Glomerular endothelial cell (primary cell): ENCODE data around the gene TCP11. TPM values are rescaled to one million over a fixed set of nuclear protein-coding genes. Genes with fewer than 3 reads are reported as not detected.

ENCODE experiments used
- DNase-seq: peaks from one replicate; pipeline ENCODE4 v3.0.0-alpha.2; 2011; ENCODE audit warnings: low read depth, low spot score; ENCODE audit errors: extremely low read depth
- total RNA-seq: library from RNA; depleted of rRNA; stranded (reverse); fragments of >200 nt; gene quantifications from 2 replicates; pipeline ENCODE4 v1.2.3, GENCODE V29; 2015

TCP11 gene
- 0.41 TPM in 1 of 2 replicates, not detected in the other for total RNA-seq

DNA sequence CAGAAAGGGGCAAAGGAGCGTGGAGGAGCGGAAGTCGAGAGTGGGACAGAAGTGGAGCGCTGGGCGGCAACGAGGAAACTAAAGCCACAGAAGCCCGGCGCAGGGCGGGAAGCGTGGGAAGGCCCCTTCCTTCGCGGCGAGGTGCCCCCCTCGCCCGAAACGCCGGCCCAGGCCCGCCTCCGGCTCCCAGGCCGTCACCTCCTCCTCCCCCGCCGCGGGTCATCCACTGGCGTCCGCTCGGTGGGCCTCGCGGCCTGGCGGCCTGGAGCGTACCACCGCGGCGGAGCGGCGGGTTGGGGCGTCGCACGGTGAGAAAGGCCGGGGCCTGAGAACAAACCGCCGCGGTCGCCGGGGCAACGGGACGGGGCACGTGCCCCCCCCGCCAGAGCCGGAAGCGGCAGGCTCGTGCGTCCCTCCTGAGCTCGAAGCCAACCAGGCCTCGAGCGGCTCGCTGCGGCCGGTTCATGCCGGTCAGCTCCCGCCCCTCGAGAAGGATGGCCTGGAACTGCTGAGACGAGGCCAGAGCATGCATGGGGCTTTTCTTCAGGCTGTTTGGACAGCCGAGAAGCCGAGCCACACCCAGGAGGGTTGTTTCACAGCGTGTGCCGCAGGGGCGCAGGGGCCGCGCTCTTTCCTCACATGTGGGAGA lies at the start of gene TCP11:
Gene TCP11 (minus strand): TSS at position 333 of the 649 bp plus-strand sequence. CDS start 469 bp downstream, outside the sequence.
- no peak for DNase-seq

DNA sequence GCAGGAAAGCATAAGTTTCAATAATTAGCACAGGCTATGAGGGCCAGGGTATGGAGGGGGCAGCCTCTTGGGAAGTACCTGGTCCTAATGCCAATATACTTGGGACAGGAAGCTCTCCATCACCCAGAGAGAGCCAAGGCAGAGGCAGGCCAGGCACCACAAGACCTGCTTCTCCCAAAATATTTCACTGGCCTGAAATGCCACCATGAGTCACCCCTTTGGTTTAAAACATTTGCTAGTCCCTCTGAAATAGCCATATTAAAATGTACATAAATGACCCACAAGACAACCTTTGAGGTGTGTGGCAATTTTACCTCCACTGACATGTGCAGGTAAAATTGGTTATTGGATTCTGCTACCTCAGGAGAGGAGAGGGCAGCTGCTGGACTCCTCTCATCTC lies 49.2 kb upstream of the TCP11 start:
- no peak for DNase-seq

DNA sequence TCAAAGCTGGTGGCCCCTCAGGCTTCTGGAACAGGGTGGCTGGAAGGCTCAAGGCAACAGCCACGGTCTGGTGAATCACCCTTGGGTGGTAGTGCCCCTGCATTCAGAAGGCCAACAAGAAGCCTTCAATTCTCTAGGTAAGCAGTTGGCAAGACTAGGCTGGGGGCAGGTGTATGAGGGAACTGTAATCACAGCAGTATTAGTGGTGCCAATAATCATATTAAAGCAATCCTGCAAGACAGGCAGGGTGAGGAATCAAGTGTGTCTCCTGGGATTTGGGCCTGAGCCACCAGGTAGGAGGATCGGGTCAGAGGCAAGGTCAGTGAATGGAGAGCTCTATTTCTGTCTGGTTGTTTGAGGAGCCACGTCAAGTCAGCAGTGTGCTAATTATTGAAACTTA lies 47.7 kb upstream of the TCP11 start:
- no peak for DNase-seq

DNA sequence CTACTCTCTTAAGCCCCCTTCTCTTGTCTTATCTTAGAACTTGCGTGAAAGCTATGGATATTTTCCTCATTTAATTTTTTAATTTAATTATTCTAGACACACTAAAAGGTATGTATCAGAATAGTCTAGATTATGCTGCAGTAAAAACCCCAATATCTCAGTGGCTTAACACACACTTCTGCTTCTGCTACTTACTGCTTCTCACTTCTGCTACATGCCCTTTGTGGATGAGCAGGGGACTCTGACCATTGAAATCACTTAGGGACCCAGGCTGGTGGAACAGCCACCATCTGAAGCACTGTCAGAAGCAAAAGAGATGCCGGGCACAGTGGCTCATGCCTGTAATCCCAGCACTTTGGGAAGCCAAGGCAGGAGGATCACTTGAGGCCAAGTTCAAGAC lies 45.4 kb upstream of the TCP11 start:
- no peak for DNase-seq

DNA sequence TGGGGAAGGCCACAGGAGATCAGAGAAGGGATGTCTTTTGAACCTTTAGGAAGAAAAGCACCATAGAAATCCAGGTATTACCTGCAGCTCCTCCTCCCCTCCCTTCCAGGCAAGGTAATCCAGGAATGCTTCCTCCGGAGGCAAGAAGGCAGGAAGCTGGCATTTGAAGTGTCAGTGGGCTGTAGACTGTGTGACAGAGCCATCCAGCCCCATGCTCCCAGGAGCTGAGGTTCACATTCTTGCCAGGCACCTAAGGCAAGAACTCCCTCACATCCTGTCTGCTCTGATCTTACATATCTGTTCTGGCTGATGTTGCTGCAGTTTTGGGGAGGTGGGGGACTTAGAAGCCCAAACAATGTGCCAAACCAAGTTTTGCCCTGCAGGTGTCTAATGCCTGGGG lies 44.8 kb upstream of the TCP11 start:
- DNase-seq, result no peak

DNA sequence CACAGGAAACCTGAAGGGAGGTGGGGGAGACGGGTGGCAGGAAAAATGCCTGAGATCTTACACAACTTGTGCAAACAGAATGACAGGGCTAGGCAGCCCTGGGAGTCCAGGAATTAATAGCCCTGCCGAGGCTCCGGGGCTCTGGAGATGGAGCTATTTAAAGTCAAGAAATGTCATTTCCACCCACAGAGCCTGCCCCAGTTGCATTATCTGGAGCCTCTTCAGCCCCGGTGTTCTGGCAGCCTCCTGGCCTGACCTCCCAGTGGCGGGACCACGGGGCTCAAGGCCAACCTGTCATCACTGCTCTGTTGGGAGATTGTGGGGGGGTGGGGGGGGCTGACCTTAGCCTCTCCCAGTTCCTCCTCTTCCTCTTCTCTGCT lies 44.2 kb upstream of the TCP11 start:
- DNase-seq, result no peak

DNA sequence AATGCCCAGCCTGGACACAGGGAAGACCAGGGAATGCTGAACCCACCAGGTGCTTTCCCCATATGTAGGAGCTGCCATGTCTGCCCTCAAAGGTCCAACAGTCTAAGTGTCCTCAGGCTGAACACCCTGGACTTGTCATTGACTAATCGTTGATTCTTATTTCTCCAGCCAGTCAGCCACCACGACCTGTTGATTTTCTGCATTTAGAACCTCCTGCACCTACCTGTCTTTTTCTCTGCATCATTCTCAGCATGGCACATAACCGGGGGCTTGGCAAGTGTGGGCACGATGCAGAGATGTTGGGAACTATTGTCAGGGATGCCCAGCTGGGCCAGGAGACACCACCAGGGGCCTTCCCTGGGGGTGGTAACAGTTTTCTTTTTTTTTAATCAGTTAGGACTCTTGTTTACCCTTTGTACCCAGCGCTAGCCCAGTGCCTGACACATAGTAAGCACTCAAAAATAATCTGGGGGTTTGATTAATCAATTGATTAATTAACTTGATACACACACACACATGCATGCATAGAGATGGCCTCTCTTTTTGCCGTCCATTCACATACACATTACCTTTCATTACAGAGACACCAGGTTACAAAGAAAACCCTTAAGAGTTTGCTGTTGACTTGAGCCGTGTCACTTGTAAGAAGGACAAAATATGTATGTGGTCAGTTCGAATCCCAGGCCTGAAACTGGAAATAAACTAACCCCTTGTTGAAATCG lies 43.6 kb upstream of the TCP11 start:
- no peak for DNase-seq

DNA sequence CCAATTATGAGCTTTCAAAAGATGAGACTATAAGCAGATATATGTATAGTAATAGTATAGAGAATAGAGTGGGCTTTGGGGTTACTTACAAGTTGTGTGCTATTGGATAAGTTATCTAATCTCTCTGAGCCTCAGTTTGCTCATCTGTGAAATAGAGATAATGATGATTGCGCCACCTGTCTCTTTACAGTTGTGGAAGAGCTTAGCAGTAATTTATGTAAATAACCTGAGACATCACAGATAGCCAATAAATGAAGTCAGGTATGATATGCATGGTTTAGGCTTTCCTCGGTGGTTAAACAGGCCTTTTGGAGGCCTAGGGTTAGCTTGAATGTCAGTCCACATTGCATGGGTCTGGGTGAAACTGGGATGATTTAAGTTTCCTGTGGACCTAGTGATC lies 42.8 kb upstream of the TCP11 start:
- DNase-seq, result no peak

DNA sequence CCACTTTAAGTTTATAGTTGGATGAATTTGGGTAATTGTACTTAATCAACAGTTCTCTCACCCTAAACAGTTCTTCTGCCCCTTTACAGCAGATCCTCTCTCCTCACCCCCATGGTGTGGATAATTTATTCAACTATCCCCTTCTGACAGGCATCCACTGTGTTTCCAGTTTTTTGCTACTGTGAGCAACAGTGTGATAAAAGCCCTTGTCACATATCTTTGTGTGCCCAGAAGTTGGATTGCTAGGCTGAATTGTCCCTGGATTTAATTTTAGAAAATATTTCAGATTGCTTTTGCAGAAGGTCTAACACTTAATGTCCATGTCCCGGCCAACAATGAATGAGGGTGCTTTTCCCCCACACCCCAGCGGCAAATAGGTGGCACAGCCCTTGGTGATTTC lies 42.1 kb upstream of the TCP11 start:
- no peak for DNase-seq

DNA sequence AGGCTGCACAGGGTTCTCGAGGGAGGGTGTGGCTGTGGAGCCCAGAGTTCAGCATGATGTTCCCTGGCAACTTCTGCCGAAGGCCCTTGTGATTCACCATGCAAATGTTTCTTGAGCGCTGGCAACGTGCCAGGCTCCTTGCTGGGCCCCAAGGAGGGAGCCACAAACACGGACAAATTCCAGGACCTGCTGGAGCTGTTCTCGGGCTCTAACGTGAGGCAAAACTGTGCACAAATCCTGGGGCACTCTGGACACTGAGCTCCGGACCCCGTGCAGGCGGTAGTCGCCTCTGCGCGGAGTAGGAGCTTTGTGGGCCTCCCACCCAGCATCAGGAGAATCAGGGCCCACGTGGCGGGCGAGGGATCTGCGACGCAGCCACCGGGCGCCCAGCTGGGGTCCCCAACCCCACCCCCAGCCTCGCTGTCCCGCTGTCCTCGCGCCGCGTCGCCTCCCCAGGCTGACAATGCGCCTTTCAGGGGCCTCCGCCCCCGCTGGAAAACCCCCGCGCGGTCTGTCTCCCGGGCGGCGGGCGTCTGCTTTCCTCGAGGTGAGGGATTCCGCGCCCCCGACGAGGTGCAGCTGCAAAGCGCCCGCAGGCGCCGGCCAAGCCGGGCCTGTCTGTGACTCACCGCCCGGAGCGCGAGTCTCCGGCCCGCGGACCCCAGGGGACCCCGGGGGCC lies 40.9 kb upstream of the TCP11 start:
- DNase-seq, result no peak

DNA sequence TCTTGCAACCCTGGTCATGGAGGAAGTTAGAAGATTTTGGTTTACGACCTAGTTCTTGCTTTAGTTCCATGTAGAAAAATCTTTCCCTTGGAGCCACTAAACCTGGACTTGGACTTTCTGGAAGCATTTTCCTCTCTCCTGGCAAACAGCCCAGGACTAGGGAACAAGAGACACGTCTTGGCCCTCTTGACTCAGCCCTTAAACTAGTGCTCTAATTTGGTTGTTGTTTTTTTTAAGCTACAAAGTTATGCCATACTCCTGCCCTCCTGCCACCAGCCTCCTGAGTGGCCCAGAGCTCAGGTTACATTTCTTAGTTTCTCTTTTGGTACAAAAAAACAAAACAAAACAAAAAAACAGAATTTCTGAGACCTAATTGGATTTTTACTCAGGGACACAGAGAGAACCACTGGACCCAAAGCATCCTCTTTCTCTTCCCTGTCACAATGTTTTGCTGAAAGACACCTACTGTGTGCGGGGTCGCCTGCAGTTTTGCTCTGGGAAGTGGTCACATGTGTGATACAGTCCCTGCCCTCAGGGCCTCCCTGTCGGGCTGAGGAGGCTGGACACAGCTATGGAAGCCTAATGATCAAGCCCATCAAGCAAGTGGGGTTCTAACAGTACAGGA lies 40.3 kb upstream of the TCP11 start:
- no peak for DNase-seq

DNA sequence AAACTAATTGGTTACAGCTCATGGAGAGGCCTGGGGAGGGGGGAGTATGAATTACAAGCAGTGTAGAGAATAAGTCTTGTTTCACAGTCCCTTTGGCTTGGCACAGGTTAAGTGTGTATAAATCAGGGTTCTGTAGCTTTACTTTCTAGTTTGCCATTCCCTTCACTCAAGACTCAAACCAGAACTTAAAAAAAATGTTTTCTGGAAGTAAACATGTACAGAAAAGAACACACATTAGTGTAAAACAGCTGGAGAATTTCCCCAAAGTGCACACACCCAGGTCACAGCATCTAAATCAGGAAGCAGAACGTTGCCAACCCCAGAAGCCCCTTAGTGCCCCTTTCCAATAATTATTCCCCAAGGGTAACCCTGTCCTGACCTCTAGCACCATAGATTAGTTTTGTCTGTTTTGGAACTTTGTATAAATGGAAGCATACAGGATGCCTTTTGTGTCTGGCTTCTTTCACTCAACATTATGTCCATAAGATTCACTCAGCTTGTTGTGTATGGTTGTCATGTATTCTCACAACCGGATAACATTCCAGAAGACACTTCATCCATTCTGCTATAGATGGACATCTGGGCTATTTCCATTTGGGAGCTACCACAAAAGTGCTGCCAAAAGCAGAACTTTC lies 38.9 kb upstream of the TCP11 start:
- no peak for DNase-seq

DNA sequence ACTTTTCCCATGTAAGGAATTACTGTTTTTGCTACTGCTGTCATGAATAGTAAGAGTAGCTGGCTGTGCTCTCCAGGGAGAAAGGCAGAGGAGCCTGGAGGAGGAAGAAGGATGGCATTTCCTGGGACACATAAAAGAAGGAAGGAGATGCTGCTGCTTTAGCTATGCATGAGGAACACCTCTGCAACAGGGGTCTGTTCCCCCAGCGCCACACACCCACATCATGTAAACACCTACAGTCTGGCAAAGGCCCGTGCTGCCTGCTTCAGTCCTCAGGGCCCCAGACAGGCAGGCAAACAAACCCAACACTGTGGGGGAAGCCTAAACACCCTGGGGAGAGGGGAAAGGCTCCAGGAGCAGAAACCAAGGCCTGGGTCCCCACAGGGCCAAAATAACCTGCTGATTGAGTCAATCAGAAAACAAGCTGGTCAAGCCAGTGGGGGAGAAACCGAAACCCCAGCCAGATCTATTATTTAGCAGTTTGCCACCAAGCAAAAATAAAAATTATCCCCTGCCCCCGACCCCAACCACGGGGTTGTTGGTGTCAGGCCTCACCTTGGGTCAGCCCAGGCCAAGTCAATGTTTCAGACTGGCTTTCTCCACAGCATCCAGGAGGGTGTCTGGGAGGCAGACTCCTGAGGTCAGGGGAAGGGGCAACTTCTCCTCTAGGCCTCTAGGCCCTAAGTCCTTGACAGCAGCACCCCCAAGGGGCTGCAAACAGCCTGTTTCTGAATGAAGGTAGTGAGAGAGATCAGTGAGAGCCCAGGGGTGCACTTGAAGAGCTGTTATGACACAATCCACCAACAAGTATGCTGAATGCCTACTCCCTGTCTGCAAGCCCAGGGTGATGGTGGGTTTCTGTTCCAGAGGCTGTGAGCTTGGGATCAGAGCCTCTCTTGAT lies 38.0 kb upstream of the TCP11 start:
- DNase-seq, result no peak

DNA sequence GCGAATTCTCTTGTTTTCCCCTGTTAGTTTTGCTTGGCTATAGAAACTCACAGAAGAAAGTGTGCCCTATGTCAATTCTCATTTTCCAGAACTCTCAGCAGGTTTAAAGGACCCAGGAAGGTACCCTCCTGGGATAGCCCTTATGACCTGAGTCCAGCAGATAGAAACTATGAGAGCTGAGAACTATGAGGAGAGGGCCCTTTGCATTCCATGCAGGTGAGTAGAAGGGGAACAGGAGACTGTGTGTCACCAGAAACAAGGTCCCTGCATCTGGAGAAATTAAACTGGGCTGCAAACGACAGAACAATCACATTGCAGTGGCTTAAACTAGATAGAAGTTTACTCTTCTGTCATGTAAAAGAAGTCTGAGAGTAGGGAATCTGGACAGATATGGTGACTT lies 36.9 kb upstream of the TCP11 start:
- no peak for DNase-seq

DNA sequence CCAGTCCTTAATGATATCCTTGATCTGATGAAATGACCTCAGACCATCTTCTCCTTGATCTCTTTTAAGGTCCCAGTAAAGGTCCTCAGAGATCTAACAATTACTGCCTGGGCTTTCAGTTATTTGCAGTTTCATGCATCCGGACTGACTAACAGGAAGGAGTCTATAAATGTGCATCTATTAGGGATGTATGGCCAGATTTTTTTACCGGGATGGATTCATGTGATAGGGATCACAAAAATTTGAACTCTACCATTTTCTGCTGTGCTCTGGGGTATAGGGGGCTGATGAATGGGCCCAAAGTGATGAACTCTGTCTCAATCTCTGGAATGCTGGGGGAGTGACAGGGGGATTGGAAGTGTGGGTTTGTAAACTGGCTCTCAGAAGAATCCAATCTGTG lies 36.5 kb upstream of the TCP11 start:
- DNase-seq, result no peak

DNA sequence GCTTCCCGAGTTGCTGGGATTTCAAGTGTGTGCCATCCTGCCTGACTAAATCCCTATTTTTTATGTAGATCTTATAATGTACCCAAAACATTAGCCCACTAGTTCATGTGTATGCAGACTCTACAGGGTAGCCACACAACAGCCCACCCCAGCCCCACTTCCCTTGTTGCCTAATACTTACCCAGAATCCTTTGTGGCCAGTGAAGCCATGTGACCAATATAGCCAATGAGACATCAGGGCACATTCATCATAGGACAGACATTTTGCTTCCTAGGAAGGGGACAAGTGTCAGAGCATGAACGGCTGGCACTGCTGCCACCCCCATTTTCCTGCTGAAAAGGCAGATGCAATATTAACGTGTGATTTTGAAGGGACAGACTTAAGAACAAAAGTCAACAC lies 36.0 kb upstream of the TCP11 start:
- DNase-seq, result no peak

DNA sequence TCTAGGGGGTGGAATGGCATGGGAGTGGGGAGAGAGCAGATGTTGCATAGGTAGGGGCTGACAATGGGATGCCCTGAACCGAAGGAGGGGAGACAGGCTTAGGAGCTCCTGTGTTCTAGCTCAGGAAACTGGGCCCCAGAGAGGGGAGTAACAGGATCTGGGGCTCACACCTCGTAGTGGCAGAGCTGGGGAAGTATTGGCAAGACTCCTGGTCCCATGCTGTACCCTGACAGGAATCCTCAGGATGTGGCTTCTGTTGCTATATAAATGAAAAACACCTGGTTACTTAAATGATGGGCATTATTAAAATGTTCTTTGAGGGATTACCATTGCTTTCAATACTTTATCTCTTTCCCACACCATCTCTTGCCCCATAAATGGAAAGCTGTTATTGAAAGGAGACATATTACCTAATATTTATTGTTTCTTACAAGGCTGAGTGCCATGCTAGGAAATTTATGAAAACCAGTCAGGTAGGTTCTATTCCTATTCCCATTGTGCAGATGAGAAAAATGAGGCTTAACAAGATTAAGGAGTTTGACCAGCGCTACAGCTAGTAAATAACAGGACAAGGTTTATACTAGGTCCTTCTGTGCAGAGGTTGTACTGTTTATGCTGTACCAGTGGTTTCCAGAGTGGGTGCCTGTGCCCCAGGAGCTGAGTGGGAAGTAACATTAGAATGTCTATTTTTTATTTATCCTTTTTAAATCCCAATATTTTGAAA lies 35.3 kb upstream of the TCP11 start:
- DNase-seq, result no peak

DNA sequence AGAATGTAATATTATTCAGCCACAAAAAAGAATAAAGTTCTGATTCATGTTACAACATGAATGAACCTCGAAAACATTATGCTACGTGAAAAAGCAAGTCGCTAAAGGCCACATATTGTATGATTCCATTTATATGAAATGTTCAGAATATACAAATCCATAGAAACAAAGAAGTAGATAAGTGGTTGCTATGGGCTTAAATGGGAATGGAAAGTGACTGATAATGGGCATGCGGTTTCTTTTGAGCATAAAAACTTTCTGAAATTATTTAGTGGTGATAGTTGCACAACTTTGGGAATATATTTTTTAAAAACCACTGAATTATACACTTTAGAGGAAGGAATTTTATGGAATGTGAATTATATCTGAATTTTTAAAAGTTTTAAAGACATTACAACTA lies 33.4 kb upstream of the TCP11 start:
- no peak for DNase-seq

DNA sequence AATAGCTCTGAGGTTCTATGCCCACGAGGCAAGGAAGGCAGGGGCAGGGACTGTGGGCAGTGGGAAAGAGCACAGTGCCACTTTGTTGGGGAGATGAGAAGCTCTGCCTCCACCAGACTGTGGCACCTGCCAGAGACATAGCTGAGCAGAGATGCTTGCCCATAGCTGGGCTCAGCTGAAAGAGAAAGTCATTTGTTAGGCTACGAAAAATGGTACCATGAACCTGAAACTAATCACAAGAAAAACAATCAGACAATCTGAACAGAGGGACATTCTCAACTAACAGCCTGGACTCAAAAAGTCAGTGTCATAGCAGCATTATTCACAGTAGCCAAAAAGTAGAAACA lies 32.9 kb upstream of the TCP11 start:
- no peak for DNase-seq
